Gastroesophageal sphincter (tissue), 4 donors: Measurements from ENCODE around the gene GSDMA. TPM values are rescaled to one million over a fixed set of nuclear protein-coding genes. Genes with fewer than 3 reads are reported as not detected.

Source experiments
- ATAC-seq: fragments of 150-250 bp; one replicate; pipeline ENCODE4 v1.9.1; 2016; ENCODE audit warnings: mild to moderate bottlenecking, moderate library complexity
- H3K27ac ChIP-seq, 4 donors: fragments of 200-600 bp; sonication (generic) in 3 of 4; 1 replicate in 3 of 4; 2 replicates in 1 of 4; pipeline ENCODE4 v1.5.1; 2016 to 2019
- H3K27me3 ChIP-seq: fragments of 200-600 bp; sonication (generic); one replicate; pipeline ENCODE4 v1.5.1; 2019
- H3K36me3 ChIP-seq, 2 donors: fragments of 200-600 bp; sonication (generic); one replicate each; pipeline ENCODE4 v1.5.1; 2019; ENCODE audit warnings: control low read depth in 1 of 2
- H3K4me1 ChIP-seq, 3 donors: fragments of 200-600 bp; sonication (generic); 1 replicate in 2 of 3; 2 replicates in 1 of 3; pipeline ENCODE4 v1.5.1; 2016 to 2019; ENCODE audit warnings: control low read depth in 2 of 3
- H3K4me3 ChIP-seq, 2 donors: fragments of 200-600 bp; sonication (generic); one replicate each; pipeline ENCODE4 v1.5.1; 2019; ENCODE audit warnings: mild to moderate bottlenecking in 1 of 2, moderate library complexity in 1 of 2
- H3K9me3 ChIP-seq, 3 donors: fragments of 200-600 bp; sonication (generic); one replicate each; pipeline ENCODE4 v1.5.1; 2017 to 2019; ENCODE audit warnings: control low read depth in 2 of 3
- CTCF ChIP-seq, 4 experiments: fragments of 200-600 bp in 2 of 4; fragments of 450-650 bp in 2 of 4; sonication (generic) in 1 of 4; IDR thresholded peaks; one replicate each; pipeline ENCODE4 v1.5.1; 2017 to 2019; ENCODE audit warnings: antibody characterized with exemption in 4 of 4, mild to moderate bottlenecking in 2 of 4, moderate library complexity in 2 of 4
- EP300 ChIP-seq: sonication (generic); formaldehyde crosslinking; IDR thresholded peaks from one replicate; pipeline ENCODE4 v1.6.1; 2017; ENCODE audit warnings: antibody characterized with exemption, mild to moderate bottlenecking
- POLR2A ChIP-seq, 2 donors: fragments of 450-650 bp; IDR thresholded peaks; one replicate each; pipeline ENCODE4 v1.6.1; 2017; ENCODE audit warnings: antibody characterized with exemption in 2 of 2, mild to moderate bottlenecking in 2 of 2, moderate library complexity in 1 of 2
- POLR2AphosphoS5 ChIP-seq: sonication (generic); formaldehyde crosslinking; IDR thresholded peaks from one replicate; pipeline ENCODE4 v1.6.1; 2017; ENCODE audit warnings: antibody characterized with exemption
- WGBS, 2 donors: methylation state at CpG; one replicate each; pipeline ENCODE4 v1.1.5; 2018; ENCODE audit warnings: low coverage in 1 of 2; 5-methylcytosine and 5-hydroxymethylcytosine counted together
- total RNA-seq, 4 donors: library from RNA; depleted of rRNA; stranded (reverse); fragments of >200 nt; gene quantifications; one replicate each; pipeline ENCODE4 v1.1.0, GENCODE V29; 2016

The GSDMA gene
- total RNA-seq, 4 donors from 2014 or later, result 0.35 to 1.6 (median 0.54) TPM; not detected in 1

GRCh38 chr17:39994448-39994847 lies 31.6 kb downstream of the GSDMA start:
- Histone ChIP-seq H3K36me3 (peaks cover under 1 to 96% of the 10 kb centered on the region in 2 donors), H3K9me3 (no peaks in the 10 kb centered on the region), H3K27me3 (no peaks in the 10 kb centered on the region), H3K27ac (no peak overlapping the region), H3K4me3 (no peak overlapping the region), H3K4me1 (peaks cover 0 to 14% (median 3%) of the 10 kb centered on the region in 3 donors)
- 85 to 89% methylated on average over 4 to 8 of the region's 11 CpGs for WGBS, 2 donors
- no peak for ATAC-seq
- TF ChIP-seq POLR2A (IDR thresholded peaks at IDR 0.05), result no peak
- no peak for TF ChIP-seq POLR2AphosphoS5
- no peak for TF ChIP-seq CTCF (IDR thresholded peaks at IDR 0.05)
- TF ChIP-seq EP300, result no peak

GRCh38 chr17:39995438-39995837 lies 32.6 kb downstream of the GSDMA start:
- 93 to 100% methylated on average over 2 to 3 of the region's 6 CpGs for WGBS, 2 donors
- Histone ChIP-seq H3K9me3 (no peaks in the 10 kb centered on the region), H3K36me3 (peaks cover 0 to 86% of the 10 kb centered on the region in 2 donors), H3K27me3 (no peaks in the 10 kb centered on the region), H3K27ac (no peak overlapping the region), H3K4me3 (no peak overlapping the region), H3K4me1 (peaks cover 0 to 14% (median 3%) of the 10 kb centered on the region in 3 donors)
- no peak for TF ChIP-seq POLR2AphosphoS5
- TF ChIP-seq POLR2A (IDR thresholded peaks at IDR 0.05), result no peak
- no peak for TF ChIP-seq CTCF (IDR thresholded peaks at IDR 0.05)
- no peak for TF ChIP-seq EP300
- no peak for ATAC-seq

DNA sequence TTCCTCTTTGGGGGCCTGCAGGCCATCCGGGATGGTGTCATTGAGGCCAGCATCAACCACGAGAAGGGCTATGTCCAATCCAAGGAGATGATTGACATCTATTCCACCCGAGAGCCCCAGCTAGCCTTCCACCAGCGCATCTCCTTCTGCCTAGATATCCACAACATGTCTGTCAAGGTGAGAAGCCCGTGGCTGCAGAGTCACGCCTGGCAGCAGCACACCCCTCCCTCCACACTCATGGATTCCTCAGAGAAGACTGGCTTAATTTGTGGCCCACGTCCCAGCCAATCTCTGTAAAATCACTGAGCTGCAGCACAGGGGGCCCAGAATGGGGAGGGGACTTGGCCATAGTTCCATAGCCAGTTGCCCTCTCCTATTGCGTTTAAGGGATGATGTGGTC lies 33.4 kb downstream of the GSDMA start:
- Histone ChIP-seq H3K4me3 (no peak overlapping the region), H3K9me3 (no peaks in the 10 kb centered on the region), H3K36me3 (peaks cover 0 to 79% of the 10 kb centered on the region in 2 donors), H3K27ac (peak overlapping the region in 1 of 4 donors; percentile 16), H3K27me3 (no peaks in the 10 kb centered on the region), H3K4me1 (peaks cover 0 to 14% (median 3%) of the 10 kb centered on the region in 3 donors)
- TF ChIP-seq POLR2A (IDR thresholded peaks at IDR 0.05) (no peak), POLR2AphosphoS5 (no peak), CTCF (IDR thresholded peaks at IDR 0.05) (no peak), EP300 (no peak)
- 77% methylated on average over 3 to 4 of the region's 8 CpGs for WGBS, 2 donors
- ATAC-seq, result no peak

- 26 to 49% methylated on average over 5 to 6 of the region's 6 CpGs for WGBS, 2 donors
- peaks cover 0 to 14% (median 3%) of the 10 kb centered on the region in 3 donors for H3K4me1 ChIP-seq
- H3K27ac ChIP-seq, result peak overlapping the region in 2 of 4 donors; percentile 11 to 16
- H3K4me3 ChIP-seq, result no peak overlapping the region
- no peaks in the 10 kb centered on the region for H3K9me3 ChIP-seq
- peak; percentile 76 for ATAC-seq
- TF ChIP-seq EP300 (no peak), POLR2A (IDR thresholded peaks at IDR 0.05) (no peak), POLR2AphosphoS5 (no peak), CTCF (IDR thresholded peaks at IDR 0.05) (no peak)
- no peaks in the 10 kb centered on the region for H3K27me3 ChIP-seq
- peaks cover 0 to 72% of the 10 kb centered on the region in 2 donors for H3K36me3 ChIP-seq
Observed at GRCh38 chr17:39996800-39997199, 34.0 kb downstream of the GSDMA start.

DNA sequence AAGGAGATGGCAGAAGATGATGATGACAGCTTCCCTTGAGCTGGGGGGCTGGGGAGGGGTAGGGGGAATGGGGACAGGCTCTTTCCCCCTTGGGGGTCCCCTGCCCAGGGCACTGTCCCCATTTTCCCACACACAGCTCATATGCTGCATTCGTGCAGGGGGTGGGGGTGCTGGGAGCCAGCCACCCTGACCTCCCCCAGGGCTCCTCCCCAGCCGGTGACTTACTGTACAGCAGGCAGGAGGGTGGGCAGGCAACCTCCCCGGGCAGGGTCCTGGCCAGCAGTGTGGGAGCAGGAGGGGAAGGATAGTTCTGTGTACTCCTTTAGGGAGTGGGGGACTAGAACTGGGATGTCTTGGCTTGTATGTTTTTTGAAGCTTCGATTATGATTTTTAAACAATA lies 34.7 kb downstream of the GSDMA start:
- Histone ChIP-seq H3K9me3 (no peaks in the 10 kb centered on the region), H3K4me3 (no peak overlapping the region), H3K4me1 (peaks cover 0 to 14% (median 3%) of the 10 kb centered on the region in 3 donors), H3K36me3 (peaks cover 0 to 65% of the 10 kb centered on the region in 2 donors), H3K27me3 (no peaks in the 10 kb centered on the region), H3K27ac (peak overlapping the region in 2 of 4 donors; percentile 8 to 16)
- WGBS, 2 donors, result 56 to 67% methylated on average over 1 to 3 of the region's 4 CpGs
- no peak for ATAC-seq
- TF ChIP-seq POLR2AphosphoS5 (no peak), POLR2A (IDR thresholded peaks at IDR 0.05) (no peak), CTCF (IDR thresholded peaks at IDR 0.05) (no peak), EP300 (no peak)
